ENCODE results near the gene DECR2. TPM values are rescaled to one million over a fixed set of nuclear protein-coding genes. Genes with fewer than 3 reads are reported as not detected.

The DECR2 gene
- total RNA-seq, 1 donor from 2014 or later = 2.6 TPM

GRCh38 chr16:457732-458400 lies 56.2 kb downstream of the DECR2 start:
- Histone ChIP-seq H3K27me3 (ENCODE audit: control insufficient read depth in 3 of 3, insufficient read depth in 3 of 3, low read length in 3 of 3) (no peaks in the 10 kb centered on the region), H3K4me1 (ENCODE audit: control insufficient read depth in 3 of 3, insufficient read depth in 3 of 3, low read length in 3 of 3) (peaks cover 4 to 12% (median 11%) of the 10 kb centered on the region in 3 donors), H3K36me3 (ENCODE audit: control insufficient read depth in 3 of 3, insufficient read depth in 3 of 3, low read length in 3 of 3) (peaks cover 12 to 16% (median 15%) of the 10 kb centered on the region in 3 donors), H3K9me3 (ENCODE audit: control insufficient read depth in 3 of 3, low read length in 3 of 3) (no peaks in the 10 kb centered on the region), H3K4me3 (ENCODE audit: low read length in 3 of 3) (no peak overlapping the region), H3K27ac (ENCODE audit: low read depth, low read length) (peak overlapping the region; percentile 44), H3K9ac (ENCODE audit: low read depth in 1 of 3, low read length in 3 of 3) (no peak overlapping the region)

- no peak overlapping the region for H3K4me3 ChIP-seq (ENCODE audit: low read length in 3 of 3)
- H3K27me3 ChIP-seq (ENCODE audit: control insufficient read depth in 3 of 3, insufficient read depth in 3 of 3, low read length in 3 of 3) = no peaks in the 10 kb centered on the region
- H3K36me3 ChIP-seq (ENCODE audit: control insufficient read depth in 3 of 3, insufficient read depth in 3 of 3, low read length in 3 of 3) = peaks cover 18% of the 10 kb centered on the region in 3 donors
- H3K4me1 ChIP-seq (ENCODE audit: control insufficient read depth in 3 of 3, insufficient read depth in 3 of 3, low read length in 3 of 3) = peaks cover 8 to 17% (median 11%) of the 10 kb centered on the region in 3 donors
- H3K9ac ChIP-seq (ENCODE audit: low read depth in 1 of 3, low read length in 3 of 3) = no peak overlapping the region
- no peak overlapping the region for H3K27ac ChIP-seq (ENCODE audit: low read depth, low read length)
- no peaks in the 10 kb centered on the region for H3K9me3 ChIP-seq (ENCODE audit: control insufficient read depth in 3 of 3, low read length in 3 of 3)
Observed at GRCh38 chr16:459761-460160, 58.1 kb downstream of the DECR2 start.

- Histone ChIP-seq H3K27ac (ENCODE audit: low read depth, low read length) (no peak overlapping the region), H3K27me3 (ENCODE audit: control insufficient read depth in 3 of 3, insufficient read depth in 3 of 3, low read length in 3 of 3) (no peaks in the 10 kb centered on the region), H3K4me3 (ENCODE audit: low read length in 3 of 3) (no peak overlapping the region), H3K36me3 (ENCODE audit: control insufficient read depth in 3 of 3, insufficient read depth in 3 of 3, low read length in 3 of 3) (peaks cover 18% of the 10 kb centered on the region in 3 donors), H3K9me3 (ENCODE audit: control insufficient read depth in 3 of 3, low read length in 3 of 3) (no peaks in the 10 kb centered on the region), H3K9ac (ENCODE audit: low read depth in 1 of 3, low read length in 3 of 3) (no peak overlapping the region), H3K4me1 (ENCODE audit: control insufficient read depth in 3 of 3, insufficient read depth in 3 of 3, low read length in 3 of 3) (peaks cover 8 to 17% (median 11%) of the 10 kb centered on the region in 3 donors)
Observed at GRCh38 chr16:460787-461186, 59.1 kb downstream of the DECR2 start.

Small RNA genes lying within 50 kb of the gene (small RNA-seq; reads per million reads assigned to genes)
- not detected for gene RF00019

Other genes with a start within 250 kb of the DECR2 start
- 1.0 TPM for gene HBZ, start 249.2 kb upstream of the DECR2 start, total RNA-seq
- gene HBM, start 235.9 kb upstream of the DECR2 start, total RNA-seq = 151 TPM
- gene HBA2, start 229.0 kb upstream of the DECR2 start, total RNA-seq = 5,761 TPM
- gene HBA1, start 225.2 kb upstream of the DECR2 start, total RNA-seq = 2,922 TPM
- gene HBQ1, start 221.4 kb upstream of the DECR2 start, total RNA-seq = 14.1 TPM
- 38.1 TPM for gene LUC7L, start 172.4 kb upstream of the DECR2 start, total RNA-seq
- gene FAM234A, start 167.1 kb upstream of the DECR2 start, total RNA-seq = 23.5 TPM
- 0.52 TPM for gene RGS11, start 125.9 kb upstream of the DECR2 start, total RNA-seq
- gene ARHGDIG, start 121.3 kb upstream of the DECR2 start, total RNA-seq = 1.0 TPM
- under 0.01 TPM for gene PDIA2, start 118.7 kb upstream of the DECR2 start, total RNA-seq
- gene AXIN1, start 49.2 kb upstream of the DECR2 start, total RNA-seq = 8.9 TPM
- gene MRPL28, start 31.3 kb upstream of the DECR2 start, total RNA-seq = 43.3 TPM
- 11.0 TPM for gene PGAP6, start 19.9 kb upstream of the DECR2 start, total RNA-seq
- 21.4 TPM for gene NME4, start 4.7 kb upstream of the DECR2 start, total RNA-seq
- 5.2 TPM for gene RAB11FIP3, start 23.8 kb downstream of the DECR2 start, total RNA-seq
- gene CAPN15, start 125.8 kb downstream of the DECR2 start, total RNA-seq = 9.9 TPM
- gene PRR35, start 158.5 kb downstream of the DECR2 start, total RNA-seq = not detected
- gene NHLRC4, start 165.1 kb downstream of the DECR2 start, total RNA-seq = 1.6 TPM
- gene PIGQ, start 168.1 kb downstream of the DECR2 start, total RNA-seq = 11.0 TPM
- 5.7 TPM for gene RAB40C, start 188.2 kb downstream of the DECR2 start, total RNA-seq
- 0.52 TPM for gene WFIKKN1, start 229.1 kb downstream of the DECR2 start, total RNA-seq
- gene METTL26, start 234.4 kb downstream of the DECR2 start, total RNA-seq = 32.4 TPM
- gene MCRIP2, start 239.9 kb downstream of the DECR2 start, total RNA-seq = 20.4 TPM
- gene WDR90, start 247.5 kb downstream of the DECR2 start, total RNA-seq = 6.3 TPM